Neural crest cell (in vitro differentiated cells): Measurements from ENCODE around the gene CCDC18. TPM values are rescaled to one million over a fixed set of nuclear protein-coding genes. Genes with fewer than 3 reads are reported as not detected.
"Not testable (repeated sequence)": the region's sequence is repeated elsewhere in the genome, so short reads cannot be mapped to it uniquely, and the experiment has no call there.

Experiments used
- DNase-seq: peaks from one replicate; pipeline ENCODE4 v3.0.0; 2021; ENCODE audit warnings: low read depth, mixed read lengths, low spot score
- H3K27ac Mint-ChIP-seq: one replicate; pipeline ENCODE4 v1.8.0; 2021; ENCODE audit warnings: mild to moderate bottlenecking, mixed read lengths; ENCODE audit not compliant: unreplicated experiment
- H3K27me3 Mint-ChIP-seq: 2 replicates; pipeline ENCODE4 v1.8.0; 2021; ENCODE audit warnings: low read depth, mild to moderate bottlenecking, mixed read lengths
- H3K36me3 Mint-ChIP-seq: 2 replicates; pipeline ENCODE4 v1.8.0; 2021; ENCODE audit warnings: low read depth, mild to moderate bottlenecking, mixed read lengths
- H3K4me1 Mint-ChIP-seq: 2 replicates; pipeline ENCODE4 v1.8.0; 2021; ENCODE audit warnings: mixed read lengths
- H3K4me3 Mint-ChIP-seq: one replicate; pipeline ENCODE4 v1.8.0; 2021; ENCODE audit warnings: mild to moderate bottlenecking, mixed read lengths
- H3K9me3 Mint-ChIP-seq: 2 replicates; pipeline ENCODE4 v1.8.0; 2021; ENCODE audit warnings: mixed read lengths
- total RNA-seq: library from RNA; stranded (reverse); gene quantifications from 2 replicates; pipeline ENCODE4 v1.2.1, GENCODE V29; 2021
- TF ChIP-seq, protein P1 (sequence below): fragments of 200-600 bp; sonication (generic); conservative IDR thresholded peaks from 2 replicates; pipeline ENCODE4 v1.5.0; 2021; ENCODE audit warnings: antibody characterized with exemption, mild to moderate bottlenecking

Gene CCDC18
- total RNA-seq, 1 donor from 2014 or later = 21.0 TPM

DNA sequence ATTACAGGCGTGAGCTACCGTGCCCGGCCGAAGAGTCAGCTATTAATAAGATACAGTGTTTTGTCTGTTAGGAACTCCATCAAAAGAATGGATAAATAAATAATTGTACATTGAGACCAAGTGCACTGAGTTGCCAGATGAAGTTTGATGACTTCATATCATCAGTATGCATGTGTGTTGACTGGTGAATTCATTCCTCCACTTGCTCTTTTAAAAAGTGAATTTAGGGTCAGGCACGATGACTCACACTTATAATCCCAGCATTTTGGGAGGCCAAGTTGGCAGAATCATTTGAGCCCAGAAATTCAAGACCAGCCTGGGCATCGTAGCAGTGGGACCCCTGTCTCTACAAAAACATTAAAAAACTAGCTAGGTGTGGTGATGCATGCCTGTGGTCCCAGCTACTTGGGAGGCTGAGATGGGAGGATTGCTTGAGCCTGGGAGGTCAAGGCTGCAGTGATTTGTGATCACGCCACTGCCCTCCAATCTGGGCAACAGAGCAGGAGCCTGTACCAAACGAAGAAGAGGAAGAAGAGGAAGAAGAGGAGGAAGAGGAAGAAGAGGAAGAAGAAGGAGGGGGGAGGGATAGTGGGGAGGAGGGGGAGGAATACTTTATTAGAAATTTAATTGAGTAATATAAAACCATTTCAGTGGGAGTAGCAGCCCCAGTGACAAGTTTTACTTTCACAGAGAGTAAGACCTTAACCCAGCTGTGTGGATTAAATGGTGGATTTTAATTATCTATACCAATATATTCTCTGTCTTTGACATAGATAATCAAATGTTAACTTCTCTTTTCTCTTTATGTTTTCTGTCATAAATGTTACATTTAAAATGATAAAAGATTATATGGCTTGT, 74.9 kb downstream of the CCDC18 start:
- Mint-ChIP-seq H3K4me1 (no peaks in the 10 kb centered on the region), H3K36me3 (peaks cover 12% of the 10 kb centered on the region), H3K4me3 (no peak overlapping the region), H3K27me3 (no peaks in the 10 kb centered on the region), H3K9me3 (peaks cover 3% of the 10 kb centered on the region), H3K27ac (no peak overlapping the region)
- TF ChIP-seq, protein P1, sequence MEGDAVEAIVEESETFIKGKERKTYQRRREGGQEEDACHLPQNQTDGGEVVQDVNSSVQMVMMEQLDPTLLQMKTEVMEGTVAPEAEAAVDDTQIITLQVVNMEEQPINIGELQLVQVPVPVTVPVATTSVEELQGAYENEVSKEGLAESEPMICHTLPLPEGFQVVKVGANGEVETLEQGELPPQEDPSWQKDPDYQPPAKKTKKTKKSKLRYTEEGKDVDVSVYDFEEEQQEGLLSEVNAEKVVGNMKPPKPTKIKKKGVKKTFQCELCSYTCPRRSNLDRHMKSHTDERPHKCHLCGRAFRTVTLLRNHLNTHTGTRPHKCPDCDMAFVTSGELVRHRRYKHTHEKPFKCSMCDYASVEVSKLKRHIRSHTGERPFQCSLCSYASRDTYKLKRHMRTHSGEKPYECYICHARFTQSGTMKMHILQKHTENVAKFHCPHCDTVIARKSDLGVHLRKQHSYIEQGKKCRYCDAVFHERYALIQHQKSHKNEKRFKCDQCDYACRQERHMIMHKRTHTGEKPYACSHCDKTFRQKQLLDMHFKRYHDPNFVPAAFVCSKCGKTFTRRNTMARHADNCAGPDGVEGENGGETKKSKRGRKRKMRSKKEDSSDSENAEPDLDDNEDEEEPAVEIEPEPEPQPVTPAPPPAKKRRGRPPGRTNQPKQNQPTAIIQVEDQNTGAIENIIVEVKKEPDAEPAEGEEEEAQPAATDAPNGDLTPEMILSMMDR = no peak
- no peak for DNase-seq

DNA sequence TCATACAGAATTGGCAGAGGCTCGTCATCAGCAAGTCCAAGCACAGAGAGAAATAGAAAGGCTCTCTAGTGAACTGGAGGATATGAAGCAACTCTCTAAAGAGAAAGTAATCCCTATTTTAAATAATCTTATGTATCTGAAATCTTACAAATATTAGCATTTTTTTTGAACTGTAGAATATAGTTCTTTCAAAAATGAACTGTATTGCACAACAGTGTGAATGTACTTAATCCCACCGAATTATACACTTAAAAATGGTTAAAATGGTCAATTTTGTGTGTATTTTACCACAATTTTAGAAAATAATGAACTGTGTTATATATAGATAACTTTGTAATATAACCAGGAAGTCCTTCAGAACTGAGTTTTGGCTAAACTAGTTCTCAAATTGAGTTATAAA, 75.9 kb downstream of the CCDC18 start:
- Mint-ChIP-seq H3K4me3 (no peak overlapping the region), H3K9me3 (peaks cover 3% of the 10 kb centered on the region), H3K4me1 (no peaks in the 10 kb centered on the region), H3K27ac (no peak overlapping the region), H3K27me3 (no peaks in the 10 kb centered on the region), H3K36me3 (peaks cover 15% of the 10 kb centered on the region)
- no peak for DNase-seq
- TF ChIP-seq, protein P1 = no peak

DNA sequence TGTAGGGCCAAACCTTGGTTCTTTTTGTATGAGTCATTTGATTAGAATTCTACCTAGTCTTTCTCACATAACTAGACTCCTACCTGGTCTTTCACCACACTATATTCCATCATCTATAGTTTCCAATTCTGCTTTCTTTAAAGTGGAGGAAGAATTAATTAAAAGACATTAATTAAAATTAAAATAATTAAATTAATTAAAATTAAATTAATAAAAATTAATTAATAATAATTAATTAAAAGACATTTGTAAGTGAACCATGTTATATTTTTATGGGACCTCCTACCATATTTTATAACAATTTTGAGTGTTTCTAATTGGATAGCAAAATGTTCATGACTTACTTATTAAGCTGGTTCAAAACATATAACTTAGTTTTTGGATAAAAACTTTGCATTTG, 77.4 kb downstream of the CCDC18 start:
- H3K4me1 Mint-ChIP-seq = no peaks in the 10 kb centered on the region
- TF ChIP-seq, protein P1 = no peak
- no peaks in the 10 kb centered on the region for H3K27me3 Mint-ChIP-seq
- no peak for DNase-seq
- no peak overlapping the region for H3K4me3 Mint-ChIP-seq
- no peak overlapping the region for H3K27ac Mint-ChIP-seq
- H3K9me3 Mint-ChIP-seq = peaks cover 7% of the 10 kb centered on the region
- H3K36me3 Mint-ChIP-seq = peaks cover 20% of the 10 kb centered on the region

DNA sequence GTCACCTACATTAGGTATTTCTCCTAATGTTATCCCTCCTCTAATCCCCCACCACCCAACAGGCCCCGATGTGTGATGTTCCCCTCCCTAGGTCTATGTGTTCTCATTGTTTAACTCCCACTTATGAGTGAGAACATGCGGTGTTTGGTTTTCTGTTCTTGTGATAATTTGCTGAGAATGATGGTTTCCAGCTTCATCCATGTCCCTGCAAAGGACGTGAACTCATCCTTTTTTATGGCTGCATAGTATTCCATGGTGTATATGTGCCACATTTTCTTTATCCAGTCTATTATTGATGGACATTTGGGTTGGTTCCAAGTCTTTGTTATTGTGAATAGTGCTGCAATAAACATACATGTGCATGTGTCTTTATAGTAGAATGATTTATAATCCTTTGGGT, 80.2 kb downstream of the CCDC18 start:
- not testable (repeated sequence) for H3K4me3 Mint-ChIP-seq, H3K4me1 Mint-ChIP-seq, H3K27ac Mint-ChIP-seq, H3K27me3 Mint-ChIP-seq, DNase-seq
- peaks cover 23% of the 10 kb centered on the region for H3K9me3 Mint-ChIP-seq
- H3K36me3 Mint-ChIP-seq = peaks cover 47% of the 10 kb centered on the region

DNA sequence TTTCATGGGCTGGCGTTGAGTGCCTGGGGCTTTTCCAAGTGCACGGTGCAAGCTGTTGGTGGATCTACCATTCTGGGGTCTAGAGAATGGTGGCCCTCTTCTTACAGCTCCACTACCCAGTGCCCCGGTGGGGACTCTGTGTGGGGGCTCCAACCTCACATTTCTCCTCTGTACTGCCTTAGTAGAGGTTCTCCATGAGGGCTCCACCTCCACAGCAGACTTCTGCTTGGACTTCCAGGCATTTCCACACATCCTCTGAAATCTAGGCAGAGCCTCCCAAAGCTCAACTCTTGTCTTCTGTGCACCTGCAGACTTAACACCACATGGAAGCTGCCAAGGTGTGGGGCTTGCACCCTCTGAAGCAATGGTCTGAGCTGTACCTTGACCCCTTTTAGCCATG, 82.1 kb downstream of the CCDC18 start:
- Mint-ChIP-seq H3K9me3 (peaks cover 32% of the 10 kb centered on the region), H3K27ac (no peak overlapping the region)

DNA sequence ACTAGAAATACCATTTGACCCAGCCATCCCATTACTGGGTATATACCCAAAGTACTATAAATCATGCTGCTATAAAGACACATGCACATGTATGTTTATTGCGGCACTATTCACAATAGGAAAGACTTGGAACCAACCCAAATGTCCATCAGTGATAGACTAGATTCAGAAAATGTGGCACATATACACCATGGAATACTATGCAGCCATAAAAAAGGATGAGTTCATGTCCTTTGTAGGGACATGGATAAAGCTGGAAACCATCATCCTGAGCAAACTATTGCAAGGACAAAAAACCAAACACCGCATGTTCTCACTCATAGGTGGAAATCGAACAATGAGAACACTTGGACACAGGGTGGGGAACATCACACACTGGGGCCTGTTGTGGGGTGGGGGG, 88.4 kb downstream of the CCDC18 start:
- H3K4me1 Mint-ChIP-seq, DNase-seq, H3K27ac Mint-ChIP-seq, H3K4me3 Mint-ChIP-seq, H3K27me3 Mint-ChIP-seq: not testable (repeated sequence)
- Mint-ChIP-seq H3K9me3 (peaks cover 19% of the 10 kb centered on the region), H3K36me3 (peaks cover 45% of the 10 kb centered on the region)

More for the DNA sequence above, 82.1 kb downstream of the CCDC18 start:
- TF ChIP-seq, protein P1 = no peak
- Mint-ChIP-seq H3K27me3 (no peaks in the 10 kb centered on the region), H3K36me3 (peaks cover 64% of the 10 kb centered on the region), H3K4me3 (no peak overlapping the region), H3K4me1 (no peaks in the 10 kb centered on the region)
- no peak for DNase-seq

DNA sequence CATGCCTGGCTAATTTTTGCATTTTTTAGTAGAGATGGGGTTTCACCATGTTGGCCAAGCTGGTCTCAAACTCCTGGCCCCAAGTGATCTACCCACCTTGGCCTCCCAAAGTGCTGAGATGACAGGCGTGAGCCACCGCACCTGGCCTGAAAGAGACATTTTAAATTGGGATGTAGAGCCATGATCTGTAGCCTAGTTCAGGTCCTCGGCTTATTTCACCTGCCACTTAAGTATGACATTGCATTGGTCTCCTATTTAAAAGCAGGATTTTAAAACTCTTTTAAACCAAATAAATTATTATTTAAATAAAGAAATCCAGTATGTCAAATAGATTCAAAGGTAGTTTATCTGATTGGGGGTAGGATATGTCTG, 94.7 kb downstream of the CCDC18 start:
- DNase-seq, H3K27me3 Mint-ChIP-seq, H3K4me3 Mint-ChIP-seq, H3K27ac Mint-ChIP-seq, H3K4me1 Mint-ChIP-seq, H3K9me3 Mint-ChIP-seq: not testable (repeated sequence)
- H3K36me3 Mint-ChIP-seq = peaks cover 11% of the 10 kb centered on the region
